GM18951 (cell line): ENCODE data around the gene IFRD1.
"Not testable (repeated sequence)": the region's sequence is repeated elsewhere in the genome, so short reads cannot be mapped to it uniquely, and the experiment has no call there.

Experiments
- POLR2A ChIP-seq: IDR thresholded peaks from 4 replicates; pipeline ENCODE4 v1.6.1; 2011; ENCODE audit warnings: mild to moderate bottlenecking; ENCODE audit not compliant: insufficient read length, insufficient read depth; ENCODE audit errors: extremely low read depth
- in situ Hi-C: fragments of 300-500 bp; cut with MboI; formaldehyde crosslinking; loops from one replicate; pipeline ENCODE4 v1.12.0; 2022; ENCODE audit warnings: low sequenced_read_pairs, mixed read lengths, inconsistent platforms; ENCODE audit not compliant: unreplicated experiment

The IFRD1 gene

GRCh38 chr7:112504093-112504695, 53.9 kb downstream of the IFRD1 start:
- in situ Hi-C loops: no loop called here
- no peak for TF ChIP-seq POLR2A

DNA sequence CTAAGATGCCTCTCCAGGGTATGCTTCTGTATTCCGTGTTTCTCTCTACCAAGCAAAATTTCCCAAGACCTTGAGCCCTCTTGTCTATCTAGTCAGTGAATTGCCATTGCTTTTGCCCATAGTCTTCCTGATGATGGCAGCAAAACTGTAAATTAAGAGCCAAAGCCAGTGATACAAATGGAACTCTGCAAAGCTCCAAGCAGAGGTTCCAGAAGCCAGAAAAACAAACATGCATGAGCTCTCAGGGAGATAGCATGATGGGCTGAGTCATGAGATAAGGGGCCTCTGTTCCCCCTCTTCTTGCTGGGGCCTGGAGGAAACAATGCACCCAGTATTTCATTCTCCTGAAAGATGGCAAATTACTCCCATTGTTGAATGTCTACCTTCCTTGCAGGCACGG, 55.2 kb downstream of the IFRD1 start:
- in situ Hi-C loops: no loop called here

GRCh38 chr7:112508404-112508803, 58.1 kb downstream of the IFRD1 start:
- in situ Hi-C loops: no loop called here
- TF ChIP-seq POLR2A: no peak

More for the DNA sequence above, 55.2 kb downstream of the IFRD1 start:
- no peak for TF ChIP-seq POLR2A

GRCh38 chr7:112509402-112509801, 59.1 kb downstream of the IFRD1 start:
- in situ Hi-C loops: no loop called here
- no peak for TF ChIP-seq POLR2A

DNA sequence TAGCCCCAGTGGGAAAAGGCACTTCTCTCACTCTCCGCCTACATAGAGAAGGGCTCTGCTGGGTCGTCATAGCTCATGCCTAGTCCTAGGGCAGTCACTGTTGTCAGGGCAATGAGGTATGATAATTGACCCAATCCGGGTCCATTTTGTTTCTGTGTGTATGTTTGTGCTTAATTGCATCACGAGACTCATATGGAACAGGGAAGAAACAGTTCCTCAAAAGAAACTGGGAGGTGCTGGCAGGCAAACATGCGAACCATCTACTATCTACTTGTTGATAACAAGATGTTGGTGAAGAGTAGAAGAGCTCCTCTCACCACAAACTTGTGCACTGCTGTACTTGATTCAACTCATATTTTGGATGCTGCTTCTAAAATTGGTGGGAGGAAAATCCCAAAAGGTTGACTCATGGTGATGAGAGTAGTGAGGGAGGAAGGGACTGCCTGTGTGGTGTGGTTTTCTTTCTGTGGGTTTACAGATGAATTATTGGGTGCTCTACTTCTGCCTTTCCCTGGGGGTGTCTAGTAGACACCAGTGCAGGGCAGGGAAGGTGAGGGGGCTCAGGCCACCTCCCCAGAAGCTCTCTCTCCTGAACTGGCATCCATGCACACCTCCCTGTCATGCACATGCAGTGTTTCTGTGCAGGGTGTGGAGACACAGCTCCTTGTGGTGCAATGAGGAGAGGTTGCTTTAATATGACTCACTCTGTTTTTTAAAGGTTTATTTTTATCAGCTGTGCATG, 59.9 kb downstream of the IFRD1 start:
- in situ Hi-C loops: no loop called here
- TF ChIP-seq POLR2A: no peak

DNA sequence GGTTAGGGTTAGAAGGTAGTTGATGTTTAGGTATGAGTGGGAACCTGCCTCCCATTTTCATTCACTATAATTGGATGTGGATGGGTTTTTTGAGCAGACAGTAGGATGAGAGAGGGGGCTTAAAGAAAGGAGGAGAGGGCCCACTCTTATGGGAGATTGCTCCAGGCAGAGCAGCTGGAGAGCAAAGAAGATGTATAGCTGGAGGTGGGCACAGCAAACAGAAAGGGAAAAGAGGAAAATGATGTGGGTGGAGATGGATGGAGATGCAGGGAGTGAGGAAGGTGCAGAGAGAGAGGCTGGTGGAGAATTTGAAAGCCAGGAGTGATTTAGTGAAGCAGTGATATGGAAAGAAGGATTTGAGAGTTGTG, 60.5 kb downstream of the IFRD1 start:
- TF ChIP-seq POLR2A: no peak
- in situ Hi-C loops: no loop called here

DNA sequence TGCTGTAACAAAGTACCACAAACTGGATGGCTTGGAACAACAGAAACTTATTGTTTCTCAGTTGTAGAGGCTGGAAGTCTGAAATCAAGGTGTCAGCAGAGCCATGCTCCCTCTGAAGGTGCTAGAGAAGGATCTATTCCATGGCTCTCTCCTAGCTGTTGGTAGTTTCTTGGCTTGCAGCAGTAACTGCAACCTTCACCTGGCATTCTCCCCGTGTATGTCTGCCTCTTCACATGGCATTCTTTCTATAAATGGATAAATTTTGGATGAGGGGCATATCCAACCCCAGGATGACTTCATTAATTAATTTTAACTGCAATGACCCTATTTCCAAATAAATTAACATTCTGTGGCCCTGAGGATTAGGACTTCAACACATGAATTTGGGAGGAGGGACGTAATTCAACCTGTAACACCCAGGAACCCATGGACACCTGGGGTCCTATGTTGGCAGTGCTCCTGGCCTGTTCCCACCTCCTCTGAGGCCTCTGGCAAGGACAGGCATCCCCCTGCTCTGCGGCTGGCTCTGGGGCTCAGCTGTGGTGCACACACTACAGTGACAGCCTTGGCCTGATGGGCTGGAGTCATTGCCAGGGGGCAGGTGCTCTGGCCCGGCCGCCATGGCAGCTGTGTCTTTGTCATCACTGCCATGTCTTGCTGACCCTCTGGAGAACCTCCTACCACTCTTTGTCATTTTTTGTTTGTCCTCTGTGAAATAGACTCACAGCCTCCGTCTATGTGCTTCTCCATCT, 61.4 kb downstream of the IFRD1 start:
- in situ Hi-C loops: no loop called here
- TF ChIP-seq POLR2A: no peak

GRCh38 chr7:112512451-112513210, 62.4 kb downstream of the IFRD1 start:
- in situ Hi-C loops: no loop called here

DNA sequence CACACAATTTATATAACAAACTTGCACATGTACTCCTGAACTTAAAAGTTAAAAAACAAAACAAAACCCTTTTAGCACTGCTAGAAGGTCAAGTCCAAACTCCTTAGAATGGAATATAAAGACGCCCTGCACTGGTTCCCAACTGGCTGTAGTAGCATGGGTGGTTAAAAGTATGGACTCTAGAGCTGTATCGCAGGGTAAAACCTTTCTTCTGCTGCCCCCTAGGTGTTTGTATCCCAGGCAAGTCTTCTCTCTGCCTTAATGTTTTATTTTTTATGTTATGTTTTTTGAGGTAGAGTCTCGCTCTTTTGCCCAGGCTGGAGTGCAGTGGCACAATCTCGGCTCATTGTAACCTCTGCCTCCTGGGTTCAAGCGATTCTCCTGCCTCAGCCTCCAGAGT, 65.7 kb downstream of the IFRD1 start:
- in situ Hi-C loops: no loop called here
- TF ChIP-seq POLR2A: no peak

More at GRCh38 chr7:112512451-112513210, 62.4 kb downstream of the IFRD1 start:
- no peak for TF ChIP-seq POLR2A

DNA sequence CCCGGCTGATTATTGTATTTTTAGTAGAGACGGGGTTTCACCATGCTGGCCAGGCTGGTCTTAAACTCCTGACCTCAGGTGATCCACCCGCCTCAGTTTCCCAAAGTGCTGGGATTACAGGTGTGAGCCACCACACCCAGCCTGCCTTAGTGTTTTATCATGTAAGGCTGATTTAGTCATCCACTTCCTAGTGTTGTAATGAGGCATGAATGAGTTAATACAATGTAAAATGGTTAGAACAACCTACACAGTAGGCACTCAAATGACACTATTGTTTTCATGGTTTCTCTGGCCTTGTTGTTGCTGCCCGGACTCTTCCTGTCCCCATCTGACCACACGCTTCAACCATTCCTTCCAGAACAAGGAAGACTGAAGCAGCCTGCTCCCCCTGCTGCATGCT, 66.2 kb downstream of the IFRD1 start:
- in situ Hi-C loops: not testable (repeated sequence)

- TF ChIP-seq POLR2A: no peak
- in situ Hi-C loops: no loop called here
These were observed 67.2 kb downstream of the IFRD1 start for GRCh38 chr7:112517487-112517886.

DNA sequence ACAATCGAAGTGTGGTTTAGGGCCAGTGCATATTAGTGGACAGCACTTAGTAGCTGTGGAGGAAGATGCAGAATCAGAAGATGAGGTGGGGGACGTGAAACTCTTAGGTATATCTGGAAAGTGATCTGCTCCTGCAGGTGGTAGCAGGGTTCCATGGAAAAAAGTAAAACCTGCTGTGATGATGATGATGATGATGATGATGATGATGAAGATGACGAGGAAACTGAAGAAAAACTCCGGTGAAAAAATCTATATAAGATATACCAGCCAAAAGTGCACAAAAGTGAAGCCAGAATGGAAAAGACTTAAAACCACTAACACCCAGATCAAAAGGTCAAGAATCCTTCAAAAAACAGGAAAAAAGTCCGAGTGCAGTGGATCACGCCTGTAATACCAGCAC, 70.5 kb downstream of the IFRD1 start:
- no peak for TF ChIP-seq POLR2A
- in situ Hi-C loops: no loop called here

GRCh38 chr7:112521942-112522341, 71.7 kb downstream of the IFRD1 start:
- in situ Hi-C loops: no loop called here

More at GRCh38 chr7:112521942-112522341, 71.7 kb downstream of the IFRD1 start:
- no peak for TF ChIP-seq POLR2A
